C1 segment of cervical spinal cord (tissue), 14 donors: ENCODE results near the gene TSPY2.
"Not testable (repeated sequence)": the region's sequence is repeated elsewhere in the genome, so short reads cannot be mapped to it uniquely, and the experiment has no call there.

Experiments
- DNase-seq, 14 donors: peaks; one replicate each; lab custom pipeline; 2025; lab: John Stamatoyannopoulos, UW

The TSPY2 gene

GRCh38 chrY:6245923-6246322 is at the start of gene TSPY2:
Gene TSPY2 (plus strand): TSS chrY:6246223. CDS start chrY:6246269, 46 bp downstream.
- DNase-seq = not testable (repeated sequence)

DNA sequence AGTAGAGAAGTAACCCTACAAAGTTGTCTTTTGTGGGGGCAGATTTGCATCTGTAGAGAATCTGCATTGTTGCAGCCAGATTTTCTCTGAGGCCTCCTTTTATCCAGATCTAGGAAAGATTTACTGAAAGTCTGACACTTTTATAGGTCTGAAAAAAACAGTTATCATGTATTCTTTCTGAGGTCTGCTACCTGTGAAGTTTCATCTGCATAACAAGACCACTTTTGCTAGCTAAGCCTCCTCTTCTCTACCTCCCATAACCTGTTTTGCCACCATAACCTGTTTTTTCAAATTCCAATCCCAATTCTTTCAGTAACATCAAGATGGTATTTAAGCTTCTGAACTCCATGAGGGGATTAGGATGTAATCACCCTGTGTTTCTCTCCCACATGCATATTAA is 36.5 kb upstream of the TSPY2 start:
- DNase-seq = not testable (repeated sequence)

- DNase-seq = not testable (repeated sequence)
Measured at GRCh38 chrY:6217045-6217444, 29.0 kb upstream of the TSPY2 start.

DNA sequence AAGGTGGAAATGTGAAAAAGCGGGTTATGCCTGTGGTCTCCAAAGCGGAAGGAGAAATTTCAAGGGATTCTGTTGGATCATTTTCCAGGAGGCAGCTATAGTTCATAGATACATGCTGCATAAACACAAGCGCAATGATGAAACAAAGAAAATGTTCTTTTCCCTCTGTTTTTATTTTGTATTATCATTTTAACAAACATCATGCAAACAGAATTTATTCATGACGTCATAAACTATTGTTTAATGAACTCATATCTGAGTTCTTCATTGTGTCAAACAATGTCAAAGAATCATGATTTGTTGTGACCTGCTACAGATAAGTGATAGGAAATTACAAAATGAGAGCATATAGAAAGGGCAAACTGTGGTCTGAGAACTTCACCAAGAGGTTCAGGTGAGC is 23.8 kb downstream of the TSPY2 start:
- not testable (repeated sequence) for DNase-seq
